GM12872 (cell line): ENCODE data around the gene PDLIM3.

Experiments used
- CTCF ChIP-seq: IDR thresholded peaks from 3 replicates; pipeline ENCODE4 v1.5.1; 2011; ENCODE audit warnings: low read depth, mild to moderate bottlenecking, low read length, moderate library complexity; ENCODE audit not compliant: insufficient read depth

PDLIM3 gene

GRCh38 chr4:185538806-185539205 lies 3.5 kb upstream of the PDLIM3 start:
- TF ChIP-seq CTCF, result no peak

GRCh38 chr4:185536411-185536709 lies 1.1 kb upstream of the PDLIM3 start:
- TF ChIP-seq CTCF, result no peak

GRCh38 chr4:185535612-185536410 lies 504 bp upstream of the PDLIM3 start:
- TF ChIP-seq CTCF, result no peak

- TF ChIP-seq CTCF, result no peak
Observed at GRCh38 chr4:185534511-185534865, 819 bp downstream of the PDLIM3 start.

- no peak for TF ChIP-seq CTCF
Observed at GRCh38 chr4:185532795-185533324, 2.4 kb downstream of the PDLIM3 start.

- no peak for TF ChIP-seq CTCF
Observed at GRCh38 chr4:185532293-185532692, 3.0 kb downstream of the PDLIM3 start.

- TF ChIP-seq CTCF, result no peak
Observed at GRCh38 chr4:185529413-185529812, 5.9 kb downstream of the PDLIM3 start.
